GM19452 (cell line): Measurements from ENCODE around the gene MAP2K3.
A peak's percentile ranks its signal among the peaks of the same experiment; 100 is the strongest.

ENCODE experiments used
- ATAC-seq: cut with Tn5 transposase; IDR thresholded peaks from one replicate; pipeline ENCODE4 v1.9.1; 2021; ENCODE audit not compliant: unreplicated experiment

MAP2K3 gene

DNA sequence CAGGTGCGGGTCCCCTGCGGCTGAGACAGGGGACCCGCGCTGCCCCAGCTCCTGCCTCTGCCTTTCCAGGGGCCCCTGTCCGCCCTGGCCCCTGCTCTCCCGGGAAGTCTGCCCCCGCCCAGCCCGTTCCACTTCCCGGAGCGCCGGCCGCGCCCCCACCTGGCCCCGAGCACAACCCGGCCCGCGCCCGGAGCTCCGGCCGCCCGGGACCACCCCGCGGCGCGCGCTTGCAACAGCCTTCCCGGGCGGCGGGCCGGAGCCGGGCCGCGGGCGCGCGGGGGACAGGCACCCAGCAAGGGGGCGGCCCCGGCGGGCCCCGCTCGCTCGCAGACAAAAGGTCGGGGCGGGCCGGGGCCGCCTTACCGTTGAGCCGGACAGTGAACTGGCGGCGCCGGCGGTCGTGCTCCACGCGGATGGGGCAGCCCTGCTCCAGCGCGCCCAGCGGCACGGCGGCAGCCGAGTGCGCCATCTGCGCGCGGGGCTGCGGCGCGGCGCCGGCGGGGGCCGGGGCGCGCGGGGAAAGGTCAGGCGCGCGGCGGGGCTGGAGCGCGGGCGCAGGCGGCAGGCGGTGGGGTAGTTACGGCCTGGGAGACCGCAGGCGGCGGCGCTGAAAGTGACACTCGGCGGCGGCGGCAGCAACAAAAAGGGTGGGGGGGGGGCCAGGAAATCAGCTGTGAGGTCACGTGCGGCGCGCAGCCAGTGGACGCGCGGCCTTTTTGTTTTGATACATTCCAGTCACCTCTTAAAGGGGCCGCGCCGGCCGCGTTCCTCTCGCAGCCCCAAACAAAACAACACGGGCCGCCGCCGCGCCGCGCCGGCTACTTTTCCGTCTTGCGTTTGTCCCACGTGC, 31.5 kb upstream of the MAP2K3 start, which contains the start of gene NATD1:
Gene NATD1 (minus strand): TSS at position 615 of the 850 bp plus-strand sequence. CDS start 146 bp downstream, at position 469.
- ATAC-seq: peak; percentile 56

DNA sequence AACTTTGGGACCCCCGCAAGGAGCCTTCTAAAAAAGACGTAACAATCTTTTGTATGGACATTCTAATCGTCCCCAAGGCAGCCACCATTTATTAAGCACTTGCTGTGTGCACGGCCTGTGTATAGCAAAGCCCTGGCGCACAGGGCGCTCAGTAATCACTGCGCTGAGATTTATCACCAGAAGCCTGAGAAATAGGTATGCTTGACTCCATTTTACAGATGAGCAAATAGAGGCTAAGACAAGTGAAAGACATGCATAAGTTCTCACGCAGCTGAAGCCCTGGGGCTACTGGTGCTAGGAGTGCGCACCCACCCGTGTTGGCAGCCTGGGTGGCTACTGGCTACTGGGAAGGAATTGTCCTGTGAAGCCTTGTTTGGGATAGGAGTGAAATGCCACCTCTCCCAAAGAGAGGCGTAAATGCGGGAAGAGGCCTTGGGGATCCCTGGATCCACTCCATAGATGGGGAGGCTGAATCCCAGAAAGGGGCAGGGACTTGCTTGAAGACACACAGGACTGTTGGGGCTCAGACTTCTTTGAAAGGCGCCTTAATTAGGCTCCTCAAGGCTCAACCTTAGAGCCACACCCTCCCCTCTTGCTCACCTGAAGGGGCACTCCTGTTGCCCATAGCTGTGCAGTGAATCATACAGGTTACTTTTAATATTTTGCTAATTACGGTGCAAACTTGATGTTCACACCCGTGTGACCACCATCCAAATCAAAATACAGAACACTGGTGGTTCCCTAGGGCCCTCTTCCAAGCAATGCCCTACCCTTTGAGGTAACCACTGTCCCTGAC, 30.7 kb upstream of the MAP2K3 start:
- ATAC-seq: no peak

DNA sequence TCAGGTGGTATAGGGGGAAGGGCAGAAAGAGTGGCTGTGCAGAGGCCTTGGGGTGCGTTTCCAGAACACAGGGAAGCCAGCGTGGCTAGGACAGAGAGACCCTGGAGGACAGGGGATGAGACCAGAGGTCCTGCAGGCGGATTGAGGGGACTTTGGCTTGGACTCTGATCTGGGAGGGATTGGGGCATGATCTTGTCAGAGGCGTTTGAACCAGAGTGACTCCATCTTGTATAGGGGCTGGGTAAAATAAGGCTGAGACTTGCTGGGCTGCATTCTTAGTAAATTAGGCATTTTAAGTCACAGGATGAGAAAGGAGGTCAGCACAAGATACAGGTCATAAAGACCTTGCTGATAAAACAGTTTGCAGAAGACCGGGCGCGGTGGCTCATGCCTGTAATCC, 25.9 kb upstream of the MAP2K3 start:
- ATAC-seq: no peak

DNA sequence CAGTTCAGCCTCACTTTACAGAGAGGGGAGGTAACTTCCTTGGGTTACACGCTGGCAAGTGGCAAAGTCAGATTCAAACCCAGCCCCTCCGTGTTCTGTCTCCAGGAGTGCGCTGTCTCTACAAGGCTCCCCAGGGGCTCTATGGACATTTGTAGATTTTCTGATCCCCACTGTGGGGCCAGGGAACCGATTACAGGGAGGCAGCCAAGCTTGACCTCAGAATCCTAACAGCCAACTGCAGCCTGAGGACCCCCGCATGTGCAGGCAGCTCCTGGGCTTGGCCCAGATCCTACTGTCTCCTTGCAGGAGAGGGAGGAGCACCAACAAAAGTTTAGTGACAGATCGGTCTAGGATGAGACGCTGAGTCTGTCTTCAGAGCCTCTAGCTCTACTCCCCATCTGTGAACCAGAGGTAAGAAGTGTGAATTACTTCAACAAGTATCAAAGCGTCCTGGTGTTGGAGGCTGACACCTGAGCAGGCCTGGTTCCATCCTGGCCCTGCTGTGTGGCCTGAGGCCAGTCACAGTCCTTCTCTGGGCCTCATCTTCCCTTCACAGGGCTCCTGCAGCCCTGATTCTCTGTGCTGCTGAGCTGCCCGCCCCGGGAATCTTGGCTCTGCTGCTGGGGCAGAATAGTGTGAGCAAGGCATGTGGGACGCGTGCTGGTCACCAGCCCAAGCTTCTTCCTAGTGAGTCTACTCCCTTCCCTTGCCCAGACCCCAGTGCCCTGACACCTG, 22.1 kb upstream of the MAP2K3 start:
- ATAC-seq: no peak

DNA sequence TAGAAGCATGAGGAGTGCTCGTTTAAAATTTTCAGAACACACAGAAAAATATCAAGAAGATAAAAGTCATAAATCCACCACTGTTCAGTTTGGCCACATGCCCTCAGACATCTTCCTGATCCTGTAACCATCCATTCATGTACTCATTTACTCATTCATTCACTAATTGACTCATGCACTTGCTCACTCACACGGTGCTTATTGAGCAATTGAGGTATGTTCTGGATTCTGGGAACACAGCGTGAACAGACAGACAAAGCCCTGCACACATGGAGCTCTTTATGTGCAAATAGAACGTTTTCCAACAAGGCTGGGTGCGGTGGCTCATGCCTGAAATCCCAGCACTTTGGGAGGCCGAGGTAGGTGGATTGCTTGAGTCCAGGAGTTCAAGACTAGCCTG, 21.1 kb upstream of the MAP2K3 start:
- no peak for ATAC-seq

DNA sequence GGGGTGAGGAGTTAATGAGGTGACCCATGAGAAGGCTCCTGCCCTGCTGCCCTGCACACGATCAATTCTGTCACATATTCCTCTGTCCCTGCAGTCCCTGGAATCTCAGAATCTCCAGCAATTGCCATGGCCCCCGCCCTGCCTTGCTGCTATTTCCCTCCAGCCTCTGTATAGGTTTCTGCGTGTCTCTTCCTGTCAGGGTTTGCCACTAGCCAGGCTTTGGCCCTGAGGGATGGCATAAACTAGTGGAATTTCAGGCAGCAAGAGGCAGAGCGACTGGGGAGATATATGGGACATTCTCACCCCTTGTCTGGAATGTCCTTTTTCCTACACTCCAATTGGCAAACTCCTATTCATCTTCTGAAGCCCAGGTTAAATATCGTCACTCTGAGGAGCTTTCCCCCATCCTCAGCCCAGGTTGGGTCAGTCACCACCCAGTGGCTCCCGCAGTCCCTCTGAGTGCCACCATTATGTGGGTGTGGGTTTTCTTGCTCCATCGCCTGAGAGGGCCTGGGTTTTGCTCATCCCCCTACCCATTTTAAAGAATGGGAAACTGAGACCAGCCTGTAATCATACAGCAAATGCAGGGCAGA, 15.8 kb upstream of the MAP2K3 start:
- no peak for ATAC-seq

DNA sequence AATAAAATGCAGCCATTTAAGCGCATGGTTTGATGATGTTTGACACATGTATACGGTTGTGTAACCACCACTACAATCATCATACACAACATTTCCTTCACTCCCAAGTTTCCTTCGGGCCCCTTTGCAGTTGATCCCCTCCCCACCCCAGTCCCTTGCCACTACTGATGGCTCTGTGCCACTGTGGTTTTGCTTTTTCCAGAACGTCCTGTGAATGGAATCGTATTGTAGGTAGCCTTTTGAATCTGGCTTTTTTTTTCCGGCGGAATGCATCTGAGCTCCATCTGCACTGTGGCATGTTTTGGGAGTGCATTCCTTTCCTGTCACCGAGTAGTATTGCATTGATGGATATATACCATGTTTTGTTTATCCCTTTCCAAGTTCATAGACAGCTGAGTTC, 15.1 kb upstream of the MAP2K3 start:
- no peak for ATAC-seq

DNA sequence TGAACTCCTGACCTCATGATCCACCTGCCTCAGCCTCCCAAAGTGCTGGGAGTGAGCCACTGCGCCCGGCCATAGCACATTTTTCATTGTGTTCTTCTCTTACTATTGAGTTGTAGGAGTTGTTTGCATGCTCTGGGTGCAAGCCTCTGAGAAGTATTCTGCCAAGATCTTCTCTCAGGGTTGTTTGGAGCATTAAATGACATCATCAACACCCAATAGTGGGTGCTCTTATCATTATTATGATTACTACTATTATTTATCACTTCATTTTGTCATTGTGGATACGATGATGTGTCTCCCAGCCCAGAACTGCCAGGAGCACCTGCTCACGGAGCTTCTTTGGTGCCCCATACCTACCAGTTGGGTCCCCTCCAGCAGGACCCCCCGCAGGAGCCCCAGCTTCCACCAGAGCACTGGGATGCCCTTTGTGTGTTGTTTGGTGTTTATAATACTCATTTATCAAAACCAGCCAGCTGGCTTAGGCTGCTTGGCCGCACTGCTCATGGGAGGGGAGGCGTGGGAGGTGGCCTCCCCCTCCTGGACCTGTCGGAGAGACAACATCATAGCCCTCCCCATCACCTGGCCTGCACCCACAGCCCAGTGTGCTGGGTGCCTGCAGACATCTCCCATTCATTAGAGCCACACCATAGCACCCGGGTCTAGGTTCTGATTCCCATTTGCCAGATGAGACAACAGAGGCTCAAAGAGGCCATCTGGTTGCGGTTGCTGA, 12.9 kb upstream of the MAP2K3 start:
- no peak for ATAC-seq

DNA sequence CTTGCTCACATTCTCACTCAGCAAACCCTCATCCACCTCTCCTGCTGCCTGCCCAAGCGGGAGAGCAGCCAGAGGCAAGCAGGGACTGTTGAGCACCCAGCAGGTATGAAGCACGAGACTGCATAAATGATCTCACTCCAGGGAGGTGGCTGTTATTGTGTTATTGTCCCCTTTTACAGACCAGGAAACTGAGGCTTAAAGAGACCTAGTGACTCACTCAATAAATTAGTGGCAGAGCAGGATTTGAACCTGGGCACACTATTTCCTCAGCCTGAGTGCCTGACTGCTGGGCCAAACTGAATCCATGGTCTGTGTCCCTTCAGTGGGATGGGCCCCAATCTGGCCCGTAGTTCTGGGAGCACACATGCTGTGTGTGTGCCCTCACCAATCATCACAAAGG, 12.3 kb upstream of the MAP2K3 start:
- no peak for ATAC-seq

DNA sequence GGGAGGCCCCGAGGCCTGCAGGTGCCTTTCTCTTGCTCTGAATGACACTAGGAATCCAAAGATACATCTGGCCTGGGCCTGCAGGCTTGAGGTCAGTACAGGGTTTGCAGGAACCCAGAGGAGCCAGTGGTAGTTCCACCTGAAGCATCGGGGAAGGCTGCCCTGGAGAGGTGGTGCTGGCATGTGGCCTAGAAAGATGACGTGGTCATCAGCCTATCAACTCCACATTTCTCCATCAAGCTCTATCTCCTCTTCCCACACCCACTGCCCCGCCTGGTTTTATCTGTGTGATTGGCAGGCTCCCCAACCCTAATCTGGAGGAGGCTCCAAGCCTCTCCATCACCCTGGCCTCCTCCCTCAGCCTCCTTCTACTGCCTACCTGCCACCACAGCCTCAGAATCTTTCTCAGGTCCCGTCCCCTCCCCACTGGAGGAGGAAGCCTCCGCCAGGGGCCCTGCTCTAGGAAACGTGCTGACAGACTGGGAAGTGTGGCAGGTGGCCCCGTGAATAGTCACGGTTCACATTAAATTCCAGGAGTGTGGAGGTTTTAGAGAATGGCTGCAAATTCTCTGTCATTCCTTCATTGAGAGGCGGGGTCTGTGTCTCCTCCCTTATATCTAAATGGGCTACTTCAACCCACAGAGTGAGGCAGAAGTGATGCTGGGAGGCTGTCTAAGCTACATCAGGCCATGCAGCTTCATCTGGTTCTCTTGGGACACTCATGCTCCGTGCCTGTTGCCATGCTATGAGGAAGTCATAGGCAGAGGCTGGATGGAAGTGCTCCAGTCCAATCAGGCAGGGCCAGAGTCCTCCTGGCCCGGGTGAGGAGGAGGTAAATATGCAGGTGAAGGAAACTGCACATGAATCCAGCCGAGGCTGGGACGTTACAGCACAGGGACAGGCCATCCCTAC, 11.4 kb upstream of the MAP2K3 start:
- no peak for ATAC-seq

DNA sequence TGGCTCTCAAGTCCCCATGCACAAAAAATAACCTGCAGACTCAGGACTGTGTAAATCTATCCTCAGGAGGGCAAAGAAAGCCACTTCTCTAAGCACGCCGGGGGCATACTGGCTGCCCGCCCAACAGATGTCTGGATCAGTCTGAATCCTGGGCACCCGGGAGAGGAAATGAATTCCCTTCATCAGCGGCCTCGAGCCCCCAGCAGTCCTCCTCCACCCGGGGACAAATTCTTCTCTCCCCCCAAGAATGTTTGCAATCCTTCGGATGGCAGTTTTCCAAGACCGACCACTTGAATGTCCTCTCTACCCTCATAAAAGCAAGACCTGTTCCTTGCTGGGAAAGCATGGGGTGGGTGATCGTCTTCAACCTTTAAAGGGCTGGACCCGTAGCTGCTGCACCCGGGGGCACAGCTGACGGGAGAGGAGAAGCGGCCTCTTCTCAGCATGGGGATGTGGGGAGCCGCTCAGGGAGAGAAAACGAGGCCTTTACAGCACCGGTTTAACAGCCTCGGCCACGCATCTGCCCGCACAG, 9.4 kb upstream of the MAP2K3 start:
- ATAC-seq: no peak

DNA sequence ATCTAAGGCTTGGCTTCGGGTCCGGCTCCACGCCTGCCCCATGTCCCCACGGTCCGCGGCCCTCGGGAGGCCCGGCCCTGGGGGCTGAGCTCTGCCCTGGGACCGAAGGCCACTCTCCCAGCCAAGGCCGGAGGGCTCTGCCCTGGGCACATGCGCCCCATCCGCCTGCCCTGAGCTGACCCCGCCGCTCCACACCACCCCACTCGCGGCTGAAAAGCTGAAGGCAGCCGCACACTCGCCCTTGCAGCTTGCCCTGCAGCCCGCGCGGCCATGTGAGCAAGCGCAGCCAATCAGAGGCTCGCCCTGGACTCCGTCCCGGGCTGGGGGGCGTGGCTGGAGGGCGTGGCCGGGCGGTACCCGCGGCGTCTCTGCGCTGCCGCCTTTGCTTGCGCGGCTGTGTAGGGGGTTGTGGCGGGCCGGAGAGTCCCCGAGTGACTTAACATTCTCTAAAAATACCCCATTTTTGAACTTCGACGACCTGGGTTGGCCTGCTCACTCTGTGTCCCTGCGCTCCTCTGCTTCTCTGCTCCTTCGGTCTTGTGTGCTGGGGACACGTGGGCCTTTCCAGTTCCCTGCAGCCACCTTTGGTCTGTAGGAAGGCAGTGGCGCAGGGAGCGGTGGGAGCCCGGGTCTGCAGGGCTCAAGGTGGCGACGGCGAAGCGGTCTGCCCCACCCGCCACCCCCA, 8.8 kb upstream of the MAP2K3 start:
- peak; percentile 94 for ATAC-seq

DNA sequence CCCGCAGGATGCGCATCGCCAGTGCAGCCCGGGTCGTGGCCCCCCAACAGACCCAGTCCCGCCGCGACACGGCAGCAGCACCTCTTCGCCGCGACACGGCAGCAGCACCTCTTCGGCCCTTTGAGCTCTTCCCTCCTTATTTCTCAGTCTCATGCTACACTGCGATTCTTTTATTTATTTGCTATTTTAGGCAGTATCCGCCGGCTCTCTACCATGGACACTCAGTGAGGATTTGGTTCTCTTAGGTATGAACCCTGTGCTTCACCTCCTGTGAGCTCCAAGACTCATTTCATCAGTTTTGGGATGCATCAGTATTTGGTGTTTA, 8.3 kb upstream of the MAP2K3 start:
- no peak for ATAC-seq

DNA sequence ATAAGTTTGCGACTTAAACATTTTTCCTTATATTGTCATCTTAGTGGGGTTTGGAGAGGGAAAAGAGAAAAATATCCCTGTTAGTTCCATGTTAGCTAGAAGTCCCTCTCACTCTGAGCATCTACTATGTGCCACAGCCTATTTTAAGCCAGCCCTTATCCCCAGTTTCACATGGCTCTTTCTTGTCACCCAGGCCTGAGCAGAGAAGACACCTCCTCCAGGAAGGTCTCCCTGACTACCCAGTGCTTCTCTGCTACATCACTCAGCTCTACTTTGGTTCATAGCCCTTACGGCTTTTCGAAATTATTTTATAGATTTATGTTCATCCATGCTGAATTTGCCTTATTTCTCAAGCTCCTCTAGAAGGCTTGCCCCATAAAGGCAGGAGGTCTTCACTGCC, 7.2 kb upstream of the MAP2K3 start:
- no peak for ATAC-seq

DNA sequence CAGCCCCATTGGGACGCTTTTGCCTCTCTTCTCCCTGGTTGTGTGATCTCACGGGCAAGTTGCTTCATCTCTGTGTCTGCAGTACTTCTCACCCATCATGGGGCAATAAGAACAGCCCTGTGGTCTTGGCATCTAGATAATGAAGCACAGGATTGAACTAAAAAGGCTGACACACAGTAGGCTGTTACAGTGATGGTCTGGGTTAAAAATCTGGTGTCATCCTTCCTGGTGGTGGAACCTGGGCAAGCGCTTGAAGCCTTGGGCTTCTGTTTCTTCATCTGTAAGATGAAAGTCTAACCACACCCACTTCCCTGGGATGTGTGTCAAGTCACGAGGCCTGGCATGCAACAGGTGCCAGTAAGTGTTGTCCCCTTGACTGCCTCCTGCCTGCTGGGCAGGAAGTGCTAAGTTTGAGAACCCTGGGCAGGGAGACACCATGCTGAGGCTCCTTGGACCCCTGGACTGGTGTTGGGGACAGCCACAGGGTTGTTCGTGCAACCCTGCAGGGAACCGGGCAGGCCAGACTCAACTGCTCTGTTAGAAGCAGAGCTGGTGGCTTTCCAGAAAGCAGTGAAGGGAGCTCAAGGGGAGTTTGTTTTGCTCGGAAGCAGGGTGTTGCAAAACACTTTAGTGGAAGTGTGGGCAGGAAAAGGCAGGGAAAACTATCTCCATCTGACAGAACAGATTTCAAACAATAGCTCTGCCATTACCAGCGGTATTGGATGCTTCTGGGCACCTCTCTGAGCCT, 5.9 kb upstream of the MAP2K3 start:
- no peak for ATAC-seq

DNA sequence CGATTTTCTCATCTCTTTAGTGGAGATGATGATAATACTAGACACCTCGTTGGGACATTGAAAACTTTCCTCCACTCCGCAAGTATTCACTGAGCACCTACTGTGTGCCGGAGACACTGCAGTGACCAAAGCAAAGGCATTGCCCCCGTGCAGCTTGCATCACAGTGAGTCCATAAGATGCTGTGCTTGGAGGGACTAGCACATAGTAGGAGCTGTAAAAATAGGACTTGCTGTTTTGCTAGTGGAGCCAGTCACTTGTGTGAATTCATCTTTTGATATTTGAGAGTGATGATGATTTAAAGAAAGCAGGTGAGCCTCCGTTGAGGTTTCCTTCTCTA, 5.3 kb upstream of the MAP2K3 start:
- ATAC-seq: no peak

DNA sequence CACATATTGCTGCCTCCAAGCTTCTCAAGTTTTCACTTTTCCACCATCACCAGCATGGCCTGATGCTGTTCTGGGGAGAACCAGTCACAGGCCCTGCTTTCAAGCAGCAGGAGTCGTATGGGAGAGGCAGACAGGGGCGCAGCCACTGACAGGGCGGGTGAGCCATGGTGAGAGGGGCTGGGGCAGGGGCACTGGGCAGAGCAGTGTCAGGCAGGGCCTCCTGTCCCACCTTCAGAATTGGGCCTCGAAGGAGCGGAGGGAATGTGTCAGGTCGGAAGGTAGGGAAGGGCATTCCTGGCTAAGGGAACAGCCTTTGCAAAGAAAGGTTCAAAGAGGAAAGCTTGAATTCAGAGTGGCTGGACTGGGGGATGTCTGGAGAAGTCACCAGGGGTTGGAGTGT, 4.9 kb upstream of the MAP2K3 start:
- ATAC-seq: no peak

DNA sequence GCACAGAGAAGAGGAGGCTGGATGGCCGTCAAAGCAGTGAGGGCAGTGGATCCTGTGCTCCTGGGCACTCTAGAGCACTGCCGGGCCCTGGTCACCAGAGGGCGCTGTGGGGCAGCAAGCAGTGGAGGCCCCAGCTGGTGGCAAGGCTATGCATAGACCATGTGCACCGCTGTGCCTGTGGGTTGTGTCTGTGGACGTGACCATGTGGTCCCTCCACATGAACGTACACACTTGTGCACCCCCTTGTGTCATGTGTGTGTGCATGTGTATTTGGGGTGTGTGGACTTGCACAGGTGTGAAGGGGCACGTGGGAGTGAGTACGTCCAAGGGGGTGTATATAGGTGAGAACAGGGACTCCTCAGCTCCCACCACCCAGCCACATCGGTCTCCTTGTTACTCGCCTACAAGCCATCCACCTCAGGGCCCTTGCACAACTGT, 4.4 kb upstream of the MAP2K3 start:
- peak; percentile 36 for ATAC-seq
